Small intestine (tissue), 7 donors: Measurements from ENCODE around the gene HOXB2. TPM values are rescaled to one million over a fixed set of nuclear protein-coding genes. Genes with fewer than 3 reads are reported as not detected.

Experiments
- DNase-seq, 2 donors: peaks; one replicate each; pipeline versions ENCODE4 v3.0.0 to v3.0.0-alpha.2; 2013
- FAIRE-seq: peaks from 2 replicates; lab custom pipeline; 2012; peaks lifted over from hg19 to GRCh38; lab: Jason Lieb, UNC
- H3K27ac ChIP-seq, 3 donors: one replicate each; pipeline ENCODE4 v1.5.1; 2013; ENCODE audit warnings: low read length in 2 of 3, mild to moderate bottlenecking in 2 of 3, control low read depth in 1 of 3, inconsistent platforms in 1 of 3, low read depth in 1 of 3, moderate library complexity in 1 of 3
- H3K27me3 ChIP-seq, 3 donors: one replicate each; pipeline ENCODE4 v1.6.1; 2013; ENCODE audit warnings: low read length in 3 of 3, inconsistent platforms in 1 of 3; ENCODE audit not compliant: control insufficient read depth in 3 of 3, insufficient read depth in 3 of 3
- H3K36me3 ChIP-seq, 3 donors: one replicate each; pipeline ENCODE4 v1.6.1; 2013; ENCODE audit warnings: low read length in 3 of 3, inconsistent platforms in 1 of 3, low read depth in 1 of 3, mild to moderate bottlenecking in 1 of 3, moderate library complexity in 1 of 3; ENCODE audit not compliant: control insufficient read depth in 3 of 3, insufficient read depth in 2 of 3
- H3K4me1 ChIP-seq, 3 donors: one replicate each; pipeline ENCODE4 v1.6.1; 2013; ENCODE audit warnings: low read length in 2 of 3, inconsistent platforms in 1 of 3, low read depth in 1 of 3, mild to moderate bottlenecking in 1 of 3, moderate library complexity in 1 of 3; ENCODE audit not compliant: control insufficient read depth in 3 of 3, insufficient read depth in 2 of 3
- H3K4me3 ChIP-seq, 3 donors: one replicate each; pipeline ENCODE4 v1.5.1; 2013; ENCODE audit warnings: low read length in 3 of 3, control low read depth in 1 of 3, inconsistent platforms in 1 of 3, low read depth in 1 of 3, mild to moderate bottlenecking in 1 of 3, moderate library complexity in 1 of 3
- H3K9me3 ChIP-seq, 2 donors: one replicate each; pipeline ENCODE4 v1.6.1; 2013; ENCODE audit warnings: low read depth in 1 of 2, low read length in 1 of 2; ENCODE audit not compliant: control insufficient read depth in 2 of 2, insufficient read depth in 1 of 2
- WGBS, 3 donors: extraction: QIAGEN DNeasy Blood & Tissue Kit; methylation state at CpG; one replicate each; pipeline ENCODE4 v1.1.7; 2013; 5-methylcytosine and 5-hydroxymethylcytosine counted together
- polyA plus RNA-seq, 4 donors: library from polyadenylated mRNA; stranded (reverse) in 3 of 4; unstranded in 1 of 4; fragments of 200-250 nt in 3 of 4; fragments of 120-200 nt in 1 of 4; gene quantifications; one replicate each; pipeline versions ENCODE4 v1.2.1 to v1.2.3, GENCODE V29; 2013
- donor health status: healthy with polysubstance abuse.
- donor health status: control.
- donor health status: control.
- donor health status: Bipolar disorder and iron deficiency.
- donor health status: healthy.

The HOXB2 gene
- polyA plus RNA-seq, 4 donors: 0.89 to 9.5 (median 6.2) TPM

DNA sequence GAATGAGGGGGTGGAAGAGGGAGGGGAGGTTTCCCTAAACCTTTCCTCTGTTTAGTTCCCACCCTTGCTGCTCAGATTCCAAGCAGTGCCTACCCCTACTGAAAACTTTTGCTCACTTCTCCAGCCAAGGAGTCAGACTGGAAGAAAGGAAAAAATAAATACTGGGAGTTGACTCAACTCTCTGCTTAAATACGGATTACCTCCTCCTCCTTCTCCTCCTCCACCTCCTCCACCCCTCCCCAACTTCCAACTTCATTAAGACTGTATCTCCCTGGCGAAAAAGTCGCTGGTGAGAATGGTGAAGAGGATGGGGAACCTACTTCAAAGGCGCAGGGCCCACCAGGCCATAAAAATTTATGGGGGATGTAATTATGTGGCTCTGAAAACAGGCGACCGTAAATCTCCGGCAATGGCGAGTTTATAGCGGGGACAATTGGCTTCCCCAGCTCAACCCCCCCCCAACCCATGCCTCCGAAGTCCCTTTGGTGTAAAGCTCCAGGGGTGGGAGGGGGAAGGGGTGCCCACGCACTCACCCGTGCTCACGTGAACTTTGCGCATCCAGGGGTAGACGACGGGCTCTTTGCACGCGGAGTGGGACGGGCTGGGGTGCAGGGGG lies 32.5 kb upstream of the HOXB2 start:
- Histone ChIP-seq H3K36me3 (peaks cover 0 to 24% (median 0%) of the 10 kb centered on the region in 3 donors), H3K4me1 (peaks cover 0 to 31% (median 2%) of the 10 kb centered on the region in 3 donors), H3K4me3 (peak overlapping the region; percentile 33 to 54 (median 53)), H3K27me3 (peaks cover 6 to 96% (median 7%) of the 10 kb centered on the region in 3 donors), H3K9me3 (no peaks in the 10 kb centered on the region), H3K27ac (peak overlapping the region in 2 of 3 donors; percentile 79 to 80)
- DNase-seq: no peak
- no peak for FAIRE-seq
- 1 to 3% (median 2%) methylated on average over 16 to 19 of the region's 19 CpGs for WGBS, 3 donors

DNA sequence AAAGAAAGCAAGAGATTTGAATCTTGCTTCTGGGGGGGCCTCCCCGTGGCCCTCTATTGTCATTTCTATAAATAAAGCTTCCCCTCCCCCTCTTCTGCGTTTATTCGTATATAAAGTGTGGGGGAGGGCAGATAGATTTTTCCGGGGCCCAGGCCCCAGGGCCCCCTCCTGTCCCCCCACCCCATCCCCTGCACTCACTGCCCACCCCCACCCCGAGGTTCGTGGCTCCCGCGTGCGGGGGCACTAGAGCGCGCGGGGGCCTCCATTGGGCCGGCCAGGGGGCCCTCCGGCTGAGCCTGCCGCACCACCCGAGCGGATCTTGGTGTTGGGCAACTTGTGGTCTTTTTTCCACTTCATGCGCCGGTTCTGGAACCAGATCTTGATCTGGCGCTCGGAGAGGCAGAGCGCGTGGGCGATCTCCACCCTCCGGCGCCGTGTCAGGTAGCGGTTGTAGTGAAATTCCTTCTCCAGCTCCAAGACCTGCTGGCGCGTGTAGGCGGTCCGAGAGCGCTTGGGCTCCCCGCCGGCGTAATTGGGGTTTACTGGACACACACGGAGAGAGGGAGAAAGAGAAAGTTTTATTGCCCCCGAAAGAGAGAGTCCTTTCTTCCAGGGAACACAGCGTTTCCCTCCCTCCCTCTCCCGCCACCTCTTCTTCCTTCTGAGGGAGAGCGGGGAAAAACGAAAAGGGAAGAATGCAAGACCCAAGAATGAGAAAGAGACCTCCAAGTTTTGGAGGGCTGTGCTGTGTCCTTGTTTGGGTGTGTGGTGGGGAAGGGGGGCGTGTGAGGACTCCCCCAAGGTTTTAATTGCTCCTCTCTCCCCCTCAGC lies 31.8 kb upstream of the HOXB2 start:
- FAIRE-seq (no peak), DNase-seq (no peak)
- Histone ChIP-seq H3K27me3 (peaks cover 4 to 96% (median 6%) of the 10 kb centered on the region in 3 donors), H3K4me3 (peak overlapping the region in 1 of 3 donors; percentile 33), H3K27ac (peak overlapping the region in 2 of 3 donors; percentile 84 to 85), H3K4me1 (peaks cover 0 to 33% (median 2%) of the 10 kb centered on the region in 3 donors), H3K9me3 (no peaks in the 10 kb centered on the region), H3K36me3 (peaks cover 0 to 28% (median 0%) of the 10 kb centered on the region in 3 donors)
- 10 to 28% (median 14%) methylated on average over 40 to 43 of the region's 43 CpGs for WGBS, 3 donors

DNA sequence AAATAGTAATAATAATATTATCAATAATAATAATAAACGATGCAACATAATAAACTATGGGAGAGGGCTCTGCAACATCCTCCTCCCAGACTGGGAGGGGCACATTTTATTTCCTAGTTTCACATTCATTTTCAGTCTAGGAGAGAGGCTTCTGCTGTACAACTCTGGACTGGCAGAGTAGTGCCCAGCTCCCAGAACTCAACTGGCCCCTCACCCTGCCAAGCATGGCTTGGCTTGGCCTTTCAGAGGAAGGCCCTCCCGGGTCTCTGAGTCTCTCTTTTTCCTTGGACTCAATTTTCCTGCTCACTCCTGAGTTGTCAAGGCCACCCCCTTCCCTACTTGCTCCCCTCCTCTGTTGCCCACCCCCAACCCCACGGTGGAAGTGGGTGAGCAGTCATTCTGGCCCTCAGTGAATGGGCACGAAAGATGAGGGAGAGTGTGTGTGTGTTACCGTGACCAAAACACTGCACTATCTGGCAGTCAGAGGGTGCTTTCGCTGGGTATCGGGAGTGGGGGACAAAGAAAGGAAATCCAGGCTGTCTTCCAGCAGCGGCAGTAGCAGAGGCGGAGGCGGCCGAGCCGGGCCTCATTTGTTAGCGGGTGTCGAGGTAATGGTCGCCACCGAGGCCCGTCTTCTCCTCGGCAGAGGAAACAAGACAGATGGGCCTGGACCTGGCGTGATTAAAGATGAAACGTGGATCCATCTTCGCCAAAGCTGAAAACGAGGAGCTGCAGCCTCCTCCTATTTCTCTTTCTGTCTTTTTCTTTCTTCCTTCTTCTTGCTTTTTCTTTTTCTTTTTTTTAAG lies 31.0 kb upstream of the HOXB2 start:
- no peak for FAIRE-seq
- Histone ChIP-seq H3K4me1 (peaks cover 0 to 36% (median 2%) of the 10 kb centered on the region in 3 donors), H3K9me3 (no peaks in the 10 kb centered on the region), H3K27me3 (peaks cover 3 to 96% (median 4%) of the 10 kb centered on the region in 3 donors), H3K4me3 (peak overlapping the region in 1 of 3 donors; percentile 21), H3K36me3 (peaks cover 0 to 36% (median 0%) of the 10 kb centered on the region in 3 donors), H3K27ac (peak overlapping the region in 2 of 3 donors; percentile 84 to 85)
- DNase-seq: no peak
- WGBS, 3 donors: 16 to 30% (median 29%) methylated on average over 22 of the region's 22 CpGs

DNA sequence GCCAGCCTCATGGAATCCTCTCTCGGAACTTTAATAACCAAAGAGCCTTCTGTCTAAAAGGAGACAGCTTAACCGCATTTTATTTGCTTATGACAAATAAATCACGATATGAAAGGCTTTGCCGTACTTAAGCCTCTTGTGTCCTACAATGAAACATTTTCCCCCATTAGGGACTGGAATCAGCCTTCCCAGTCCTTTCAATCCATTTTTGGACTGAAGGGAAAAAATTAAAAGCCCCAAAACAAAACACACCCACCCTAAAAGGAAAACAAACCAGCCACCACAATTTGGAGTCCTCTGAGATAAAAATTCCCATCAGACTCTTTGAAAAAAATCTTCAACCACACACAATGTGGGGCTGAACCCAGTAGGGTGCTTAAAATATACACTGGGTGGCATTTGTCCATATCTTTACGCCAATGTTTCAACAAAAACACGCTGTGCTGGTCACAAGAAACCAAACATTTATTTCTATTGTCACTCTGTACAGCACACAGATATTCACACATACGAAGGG lies 30.2 kb upstream of the HOXB2 start:
- DNase-seq (no peak), FAIRE-seq (no peak)
- H3K9me3 ChIP-seq: no peaks in the 10 kb centered on the region
- H3K27me3 ChIP-seq: peaks cover 4 to 96% (median 5%) of the 10 kb centered on the region in 3 donors
- peak overlapping the region in 1 of 3 donors; percentile 28 for H3K4me3 ChIP-seq
- WGBS, 3 donors: 19 to 35% (median 30%) methylated on average over 7 of the region's 7 CpGs
- H3K4me1 ChIP-seq: peaks cover 0 to 34% (median 2%) of the 10 kb centered on the region in 3 donors
- H3K27ac ChIP-seq: peak overlapping the region in 2 of 3 donors; percentile 67 to 85
- peaks cover 0 to 42% (median 0%) of the 10 kb centered on the region in 3 donors for H3K36me3 ChIP-seq

DNA sequence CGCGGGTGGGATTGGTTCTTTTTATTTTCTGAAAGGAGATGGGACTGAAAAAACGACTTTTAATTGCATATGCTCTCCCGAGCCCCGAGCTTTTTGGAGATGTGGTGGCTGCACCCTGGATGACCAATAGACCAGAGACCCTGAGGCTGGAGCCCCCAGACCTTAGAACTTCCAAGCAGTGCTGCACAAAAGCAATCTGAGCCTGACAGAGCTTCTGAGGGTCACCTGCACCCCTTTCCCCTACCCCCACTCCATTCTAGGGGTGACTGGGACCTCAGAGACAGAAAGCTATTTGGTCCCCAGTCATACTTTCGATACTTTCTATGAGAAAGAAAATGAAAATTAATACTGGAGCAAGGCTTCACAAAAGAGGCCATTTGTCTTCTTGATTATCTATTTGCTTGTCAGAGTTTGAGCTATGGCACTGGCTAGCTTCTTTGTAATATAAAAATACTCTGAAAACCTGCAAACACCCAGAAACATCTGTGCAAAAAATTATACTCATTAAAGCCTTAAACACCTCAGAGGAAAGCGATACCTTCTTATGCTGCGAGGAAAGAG lies 29.7 kb upstream of the HOXB2 start:
- H3K9me3 ChIP-seq: no peaks in the 10 kb centered on the region
- H3K4me1 ChIP-seq: peaks cover 0 to 34% (median 2%) of the 10 kb centered on the region in 3 donors
- peaks cover 4 to 96% (median 5%) of the 10 kb centered on the region in 3 donors for H3K27me3 ChIP-seq
- H3K36me3 ChIP-seq: peaks cover 0 to 42% (median 0%) of the 10 kb centered on the region in 3 donors
- no peak for FAIRE-seq
- peak overlapping the region in 2 of 3 donors; percentile 67 to 85 for H3K27ac ChIP-seq
- 23 to 37% (median 36%) methylated on average over 8 of the region's 8 CpGs for WGBS, 3 donors
- DNase-seq: no peak
- peak overlapping the region in 1 of 3 donors; percentile 28 for H3K4me3 ChIP-seq

DNA sequence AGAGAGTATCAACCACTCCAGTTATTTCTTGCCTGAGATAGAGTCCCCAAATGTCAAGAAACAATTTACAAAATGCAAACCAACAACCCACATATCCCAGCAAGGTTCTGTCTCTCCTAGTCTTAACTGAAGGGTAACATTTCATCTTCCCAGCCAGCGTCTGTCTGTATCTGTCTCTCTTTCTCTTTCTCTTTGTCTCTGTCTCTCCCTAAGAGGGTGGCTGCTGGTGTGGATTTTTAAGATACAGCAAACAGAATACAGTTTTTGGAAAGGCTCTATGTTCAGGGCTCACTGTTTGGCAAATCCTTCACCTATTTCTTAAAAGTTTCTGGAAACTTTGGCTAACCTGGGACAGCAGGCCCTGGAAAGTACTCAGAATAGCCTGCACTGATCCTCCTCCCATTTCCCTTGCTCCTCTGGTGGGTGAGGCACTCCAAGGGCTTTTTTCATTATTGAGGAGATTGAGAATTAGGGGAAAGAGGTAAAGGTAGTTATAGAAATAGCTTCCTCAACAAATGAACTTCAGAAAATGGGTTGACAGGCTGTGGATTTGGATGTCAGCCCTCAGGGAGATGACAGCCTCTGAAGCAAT lies 27.0 kb upstream of the HOXB2 start:
- Histone ChIP-seq H3K27me3 (peaks cover 2 to 98% (median 4%) of the 10 kb centered on the region in 3 donors), H3K4me3 (peak overlapping the region in 1 of 3 donors; percentile 25), H3K4me1 (peaks cover 0 to 34% (median 3%) of the 10 kb centered on the region in 3 donors)

DNA sequence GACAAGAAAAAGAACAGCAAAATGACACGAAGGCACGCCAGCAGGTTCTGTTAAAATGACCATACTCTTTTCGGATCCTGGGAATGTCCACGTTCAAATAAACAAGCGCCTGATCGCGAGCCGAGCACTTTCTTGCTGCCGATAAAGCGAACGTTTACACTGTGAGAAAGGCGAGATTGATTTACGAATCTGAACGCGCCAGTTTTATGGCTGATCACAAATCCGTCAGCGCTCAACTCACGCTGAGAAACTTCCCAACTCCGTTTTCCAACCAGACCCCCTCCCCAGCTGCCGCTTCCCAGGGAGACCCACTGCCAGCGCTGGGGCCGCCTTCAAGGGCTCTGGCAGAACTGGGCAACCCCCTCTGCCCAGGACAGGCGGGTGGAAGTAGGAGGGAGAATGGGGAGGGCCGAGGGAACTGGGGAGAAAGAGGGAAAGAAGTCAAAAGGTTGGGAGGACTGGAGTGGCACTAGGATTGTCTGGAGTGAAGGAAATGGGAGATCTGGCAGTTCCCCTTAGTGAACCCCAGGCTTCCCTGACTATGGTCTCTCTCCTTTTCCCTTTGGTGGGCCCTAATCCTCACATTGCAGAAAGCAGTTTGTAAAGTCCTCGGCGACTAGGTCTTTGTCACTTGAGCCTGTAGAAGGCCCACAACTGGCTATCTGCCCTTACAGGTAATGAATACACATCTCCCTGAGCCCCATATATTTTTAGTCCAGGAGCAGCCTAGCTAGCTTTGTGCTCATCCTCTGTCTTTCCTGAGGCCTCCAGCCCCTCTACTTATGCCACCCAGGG lies 26.3 kb upstream of the HOXB2 start:
- 23 to 31% (median 28%) methylated on average over 26 of the region's 26 CpGs for WGBS, 3 donors
- H3K27ac ChIP-seq: peak overlapping the region in 2 of 3 donors; percentile 82 to 85
- DNase-seq: no peak
- FAIRE-seq: no peak
- H3K36me3 ChIP-seq: peaks cover 0 to 38% (median 0%) of the 10 kb centered on the region in 3 donors
- no peaks in the 10 kb centered on the region for H3K9me3 ChIP-seq
- H3K27me3 ChIP-seq: peaks cover 0 to 99% (median 2%) of the 10 kb centered on the region in 3 donors
- peak overlapping the region in 1 of 3 donors; percentile 25 for H3K4me3 ChIP-seq
- H3K4me1 ChIP-seq: peaks cover 0 to 38% (median 7%) of the 10 kb centered on the region in 3 donors

More for the DNA sequence above, 27.0 kb upstream of the HOXB2 start:
- 30 to 50% (median 39%) methylated on average over 1 of the region's 1 CpG for WGBS, 3 donors
- H3K9me3 ChIP-seq: no peaks in the 10 kb centered on the region
- no peak for FAIRE-seq
- DNase-seq: no peak
- peak overlapping the region in 2 of 3 donors; percentile 82 to 85 for H3K27ac ChIP-seq
- peaks cover 0 to 42% (median 0%) of the 10 kb centered on the region in 3 donors for H3K36me3 ChIP-seq
